COLO668 (cell line): ENCODE measurements around the gene HBA2.
A peak's percentile ranks its signal among the peaks of the same experiment; 100 is the strongest.
"Not testable (repeated sequence)": the region's sequence is repeated elsewhere in the genome, so short reads cannot be mapped to it uniquely, and the experiment has no call there.

Source experiments
- DNase-seq: peaks from one replicate; lab custom pipeline; 2025; ENCODE audit not compliant: unreplicated experiment; lab: John Stamatoyannopoulos, UW

Gene HBA2

GRCh38 chr16:172374-172941 lies at the start of gene HBA2:
Gene HBA2, plus strand, starts transcription at chr16:172876. Its CDS starts 37 bp downstream, at chr16:172913.
- not testable (repeated sequence) for DNase-seq

- DNase-seq = not testable (repeated sequence)
These were observed 48.9 kb upstream of the HBA2 start for GRCh38 chr16:123558-124350.

GRCh38 chr16:125011-125410 lies 47.7 kb upstream of the HBA2 start:
- no peak for DNase-seq

GRCh38 chr16:129075-129474 lies 43.6 kb upstream of the HBA2 start:
- DNase-seq = no peak

GRCh38 chr16:130533-131173 lies 42.0 kb upstream of the HBA2 start:
- no peak for DNase-seq

GRCh38 chr16:132120-132519 lies 40.6 kb upstream of the HBA2 start:
- no peak for DNase-seq

- DNase-seq = no peak
These were observed 39.0 kb upstream of the HBA2 start for GRCh38 chr16:133716-134115.

- DNase-seq = peak; percentile 15
These were observed 34.6 kb upstream of the HBA2 start for GRCh38 chr16:138049-138417.

- DNase-seq = no peak
These were observed 32.4 kb upstream of the HBA2 start for GRCh38 chr16:140175-140857.

- DNase-seq = no peak
These were observed 30.2 kb upstream of the HBA2 start for GRCh38 chr16:142405-142967.

- DNase-seq = no peak
These were observed 29.6 kb upstream of the HBA2 start for GRCh38 chr16:143047-143446.

- DNase-seq = no peak
These were observed 29.2 kb upstream of the HBA2 start for GRCh38 chr16:143456-143855.

- no peak for DNase-seq
These were observed 27.9 kb upstream of the HBA2 start for GRCh38 chr16:144797-145252.

GRCh38 chr16:146646-147045 lies 26.0 kb upstream of the HBA2 start:
- no peak for DNase-seq

GRCh38 chr16:149024-149660 lies 23.5 kb upstream of the HBA2 start:
- no peak for DNase-seq

- DNase-seq = no peak
These were observed 20.2 kb upstream of the HBA2 start, which contains the start of gene HBZ for GRCh38 chr16:152141-153128. Gene HBZ, plus strand, starts transcription at chr16:152644. Its CDS starts 266 bp downstream, at chr16:152910.

GRCh38 chr16:153129-153521 lies 19.6 kb upstream of the HBA2 start:
- not testable (repeated sequence) for DNase-seq

GRCh38 chr16:153550-154216 lies 19.0 kb upstream of the HBA2 start:
- DNase-seq = not testable (repeated sequence)
